Trophoblast cell (in vitro differentiated cells and primary cell): ENCODE results near the gene FAM72D.
"Not testable (repeated sequence)": the region's sequence is repeated elsewhere in the genome, so short reads cannot be mapped to it uniquely, and the experiment has no call there.

Experiments
- DNase-seq, 2 donors: peaks; one replicate each; pipeline ENCODE4 v3.0.0-alpha.2; 2016
- H2AFZ ChIP-seq: 2 replicates; pipeline ENCODE4 v1.6.1; 2013; ENCODE audit warnings: low read length, moderate library complexity, mild to moderate bottlenecking; ENCODE audit not compliant: insufficient read depth, poor library complexity
- H2AK5ac ChIP-seq: 2 replicates; pipeline ENCODE4 v1.6.1; 2013; ENCODE audit warnings: mild to moderate bottlenecking, low read length
- H2BK120ac ChIP-seq: 2 replicates; pipeline ENCODE4 v1.6.1; 2013; ENCODE audit warnings: low read length, mild to moderate bottlenecking, moderate library complexity; ENCODE audit not compliant: insufficient read depth, poor library complexity
- H2BK12ac ChIP-seq: 2 replicates; pipeline ENCODE4 v1.6.1; 2013; ENCODE audit warnings: mild to moderate bottlenecking, low read length, moderate library complexity
- H2BK5ac ChIP-seq: 2 replicates; pipeline ENCODE4 v1.6.1; 2013; ENCODE audit warnings: low read length, low read depth, moderate library complexity, mild to moderate bottlenecking; ENCODE audit not compliant: poor library complexity
- H3K14ac ChIP-seq: 2 replicates; pipeline ENCODE4 v1.6.1; 2013; ENCODE audit warnings: mild to moderate bottlenecking, low read length
- H3K18ac ChIP-seq: 2 replicates; pipeline ENCODE4 v1.6.1; 2013; ENCODE audit warnings: mild to moderate bottlenecking, low read length
- H3K23ac ChIP-seq: 2 replicates; pipeline ENCODE4 v1.6.1; 2013; ENCODE audit warnings: low read length
- H3K27ac ChIP-seq: 2 replicates; pipeline ENCODE4 v1.5.1; 2013; ENCODE audit warnings: low read depth, mild to moderate bottlenecking, inconsistent platforms, low read length, moderate library complexity
- H3K27me3 ChIP-seq: 2 replicates; pipeline ENCODE4 v1.6.1; 2013; ENCODE audit warnings: inconsistent platforms, mild to moderate bottlenecking, low read length, moderate library complexity; ENCODE audit not compliant: insufficient read depth
- H3K36me3 ChIP-seq, 2 experiments: 1 replicate in 1 of 2; 2 replicates in 1 of 2; pipeline ENCODE4 v1.6.1; 2013; ENCODE audit warnings: low read length in 2 of 2, mild to moderate bottlenecking in 2 of 2, moderate library complexity in 1 of 2; ENCODE audit not compliant: insufficient read depth in 2 of 2, control insufficient read depth in 1 of 2
- H3K4ac ChIP-seq: 2 replicates; pipeline ENCODE4 v1.6.1; 2013; ENCODE audit warnings: low read depth, mild to moderate bottlenecking, low read length, moderate library complexity
- H3K4me1 ChIP-seq, 2 experiments: 1 replicate in 1 of 2; 2 replicates in 1 of 2; pipeline ENCODE4 v1.6.1; 2013; ENCODE audit warnings: low read length in 2 of 2, mild to moderate bottlenecking in 2 of 2, moderate library complexity in 1 of 2; ENCODE audit not compliant: insufficient read depth in 2 of 2, control insufficient read depth in 1 of 2
- H3K4me2 ChIP-seq: 2 replicates; pipeline ENCODE4 v1.6.1; 2013; ENCODE audit warnings: inconsistent platforms, mild to moderate bottlenecking, low read length, moderate library complexity
- H3K4me3 ChIP-seq: 2 replicates; pipeline ENCODE4 v1.5.1; 2013; ENCODE audit warnings: mild to moderate bottlenecking, low read depth, low read length, inconsistent platforms
- H3K79me1 ChIP-seq: one replicate; pipeline ENCODE4 v1.6.1; 2013; ENCODE audit warnings: low read length
- H3K79me2 ChIP-seq: 2 replicates; pipeline ENCODE4 v1.6.1; 2013; ENCODE audit warnings: low read length, mild to moderate bottlenecking; ENCODE audit not compliant: control insufficient read depth, insufficient read depth, poor library complexity
- H3K9ac ChIP-seq: 2 replicates; pipeline ENCODE4 v1.6.1; 2013; ENCODE audit warnings: mild to moderate bottlenecking, low read length
- H3K9me3 ChIP-seq: 2 replicates; pipeline ENCODE4 v1.6.1; 2013; ENCODE audit warnings: low read depth, mild to moderate bottlenecking, control low read depth, inconsistent platforms, low read length; ENCODE audit not compliant: insufficient read depth
- H4K12ac ChIP-seq: 2 replicates; pipeline ENCODE4 v1.6.1; 2013; ENCODE audit warnings: low read depth, mild to moderate bottlenecking, low read length, moderate library complexity
- H4K8ac ChIP-seq: 2 replicates; pipeline ENCODE4 v1.6.1; 2013; ENCODE audit warnings: low read depth, mild to moderate bottlenecking, low read length, moderate library complexity
- H4K91ac ChIP-seq: one replicate; pipeline ENCODE4 v1.6.1; 2013; ENCODE audit warnings: low read depth, mild to moderate bottlenecking, low read length, moderate library complexity
- WGBS: extraction: QIAGEN DNeasy Blood & Tissue Kit; methylation state at CpG from one replicate; pipeline ENCODE4 v1.1.7; 2013; ENCODE audit warnings: missing lambda C conversion rate; ENCODE audit not compliant: insufficient read length, insufficient coverage; ENCODE audit errors: extremely low coverage; 5-methylcytosine and 5-hydroxymethylcytosine counted together

The FAM72D gene

DNA sequence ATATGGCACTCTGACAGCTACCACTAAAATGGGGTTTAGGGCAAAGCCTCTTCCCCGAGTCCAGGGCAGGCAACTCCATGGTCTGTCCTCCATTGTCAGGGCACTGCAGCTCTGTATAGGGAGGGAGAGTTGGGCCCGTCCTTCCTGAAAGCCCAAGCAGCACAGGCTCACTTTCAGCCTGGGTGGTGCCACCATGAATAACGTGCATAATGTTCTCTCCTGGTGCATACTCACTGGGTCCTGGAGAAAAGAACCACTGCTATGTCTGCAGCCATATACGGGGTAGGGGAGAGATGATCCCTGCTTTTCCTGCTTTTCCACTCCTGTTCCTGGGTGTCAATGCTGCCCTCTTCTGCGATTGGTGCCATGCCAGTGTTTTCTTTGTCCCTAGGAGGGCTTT lies 60.1 kb downstream of the FAM72D start:
- H3K9ac ChIP-seq, H4K91ac ChIP-seq, H3K4ac ChIP-seq, H3K23ac ChIP-seq, H4K8ac ChIP-seq, H3K18ac ChIP-seq, H3K9me3 ChIP-seq, H2BK120ac ChIP-seq, H3K14ac ChIP-seq, H2AFZ ChIP-seq, H3K4me3 ChIP-seq, H3K27ac ChIP-seq, H3K27me3 ChIP-seq, H3K79me2 ChIP-seq, H4K12ac ChIP-seq, H3K79me1 ChIP-seq, H2BK5ac ChIP-seq, H2BK12ac ChIP-seq, DNase-seq, H3K36me3 ChIP-seq, H3K4me1 ChIP-seq, H2AK5ac ChIP-seq: not testable (repeated sequence)
- peak overlapping the region; percentile 59 for H3K4me2 ChIP-seq
- WGBS: no CpG with 5 or more reads among the region's 5 CpGs

DNA sequence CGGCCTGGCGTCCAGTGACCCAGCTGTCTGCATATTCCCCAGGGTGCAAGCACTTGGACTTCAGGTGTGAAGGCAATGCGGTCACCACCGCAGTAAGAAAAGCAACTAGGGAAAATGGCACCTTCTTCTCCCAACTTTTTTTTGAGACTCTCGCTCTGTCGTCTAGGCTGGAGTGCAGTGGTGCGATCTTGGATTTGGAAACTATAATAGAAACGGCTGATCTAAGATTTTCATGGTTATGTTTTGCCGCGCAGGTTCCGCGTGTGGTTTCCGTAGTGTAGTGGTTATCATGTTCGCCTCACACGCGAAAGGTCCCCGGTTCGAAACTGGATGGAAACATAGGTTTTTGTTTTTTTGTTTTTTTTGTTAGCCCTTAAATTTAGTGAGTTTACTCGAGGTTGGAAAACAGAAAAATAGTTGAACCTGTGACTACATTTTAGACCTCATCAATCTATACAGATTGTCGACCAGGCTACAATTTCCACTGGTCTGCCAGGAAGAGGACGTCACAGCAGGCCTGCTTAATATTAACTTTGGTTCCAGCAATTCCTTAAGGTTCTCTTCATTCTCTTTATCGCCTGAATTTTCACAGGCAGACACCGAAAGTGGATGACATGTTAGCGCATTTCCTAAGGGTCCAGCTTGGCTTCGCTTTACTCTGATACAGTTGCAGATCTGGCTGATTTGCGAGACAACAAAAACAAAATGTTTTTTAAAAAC lies 61.3 kb downstream of the FAM72D start:
- peak; percentile 35 to 72 for DNase-seq
- H3K14ac ChIP-seq, H3K79me2 ChIP-seq, H3K4me1 ChIP-seq, H3K23ac ChIP-seq, H2BK5ac ChIP-seq, H4K91ac ChIP-seq, H3K4ac ChIP-seq, H3K9me3 ChIP-seq, H4K8ac ChIP-seq, H3K79me1 ChIP-seq, H3K27ac ChIP-seq, H3K9ac ChIP-seq, H3K18ac ChIP-seq, H4K12ac ChIP-seq, H3K27me3 ChIP-seq, H2BK12ac ChIP-seq, H2AK5ac ChIP-seq, H3K36me3 ChIP-seq, H2BK120ac ChIP-seq: not testable (repeated sequence)
- peak overlapping the region; percentile 59 for H3K4me3 ChIP-seq
- no CpG with 5 or more reads among the region's 26 CpGs for WGBS
- peak overlapping the region; percentile 62 for H3K4me2 ChIP-seq
- peak overlapping the region; percentile 25 for H2AFZ ChIP-seq

DNA sequence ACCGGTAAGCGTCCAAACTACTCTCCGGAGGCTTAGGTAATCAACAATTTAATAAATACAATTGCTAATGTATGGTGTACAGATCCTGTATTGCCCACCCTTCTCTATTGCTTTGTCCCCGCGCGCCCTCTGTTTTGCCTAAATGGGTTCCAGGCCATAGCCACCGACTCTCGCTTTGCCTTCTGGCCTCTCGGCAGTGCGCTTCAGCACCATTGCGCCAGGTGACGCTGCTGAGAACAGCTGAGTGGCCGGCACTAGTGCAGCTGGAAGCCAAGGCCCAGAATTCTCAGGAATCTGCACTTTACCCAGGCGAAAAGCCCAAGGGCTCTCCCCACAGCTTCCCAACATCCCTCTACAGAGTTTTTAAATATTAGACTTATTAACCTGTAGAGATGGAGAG lies 61.9 kb downstream of the FAM72D start:
- H3K23ac ChIP-seq, H2AFZ ChIP-seq, H4K91ac ChIP-seq, H3K14ac ChIP-seq, H3K4me2 ChIP-seq, H3K27me3 ChIP-seq, H4K12ac ChIP-seq, H3K18ac ChIP-seq, H3K4me1 ChIP-seq, H3K79me1 ChIP-seq, H3K36me3 ChIP-seq, H3K9me3 ChIP-seq, H4K8ac ChIP-seq, H2BK12ac ChIP-seq, H2AK5ac ChIP-seq, H2BK5ac ChIP-seq, H3K4ac ChIP-seq, H3K27ac ChIP-seq, H3K79me2 ChIP-seq, H3K9ac ChIP-seq, DNase-seq, H2BK120ac ChIP-seq, H3K4me3 ChIP-seq: not testable (repeated sequence)
- no CpG with 5 or more reads among the region's 14 CpGs for WGBS

DNA sequence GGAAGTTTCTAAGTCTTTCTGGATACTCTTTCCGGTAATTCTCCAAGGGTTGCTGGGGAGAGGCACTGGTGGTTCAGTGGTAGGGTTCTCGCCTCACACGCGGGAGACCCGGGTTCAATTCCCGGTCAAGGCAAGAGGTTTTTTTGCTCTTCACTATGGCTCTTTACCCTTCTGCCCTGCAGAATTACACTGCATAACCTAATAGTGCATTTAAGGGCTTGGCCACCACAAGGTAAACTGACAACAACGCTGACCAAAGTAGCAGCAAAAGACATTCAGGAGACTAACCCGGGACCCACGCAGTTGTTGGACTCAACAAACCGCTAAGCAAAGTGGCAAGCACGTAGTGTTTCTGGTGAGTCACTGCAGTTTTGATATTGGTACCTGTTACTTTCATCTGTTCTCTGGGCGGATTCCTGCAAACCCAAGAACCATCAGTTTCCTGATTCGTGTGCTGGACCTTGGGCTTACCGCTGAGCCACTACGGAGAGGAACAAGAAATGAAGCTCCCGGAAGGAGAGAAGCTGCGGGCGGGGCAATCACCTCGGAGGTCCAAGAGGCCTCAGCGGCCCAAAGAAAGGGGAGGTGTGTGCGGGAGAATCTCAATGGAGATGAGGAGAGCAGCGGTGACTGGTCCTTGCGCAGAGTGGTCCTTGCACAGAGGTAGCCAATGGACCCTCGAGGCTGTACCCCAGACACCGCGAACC lies 65.4 kb downstream of the FAM72D start:
- not testable (repeated sequence) for H3K23ac ChIP-seq, DNase-seq, H3K9ac ChIP-seq, H4K12ac ChIP-seq, H2BK120ac ChIP-seq, H4K91ac ChIP-seq, H2AK5ac ChIP-seq, H2BK5ac ChIP-seq, H2AFZ ChIP-seq, H3K9me3 ChIP-seq, H2BK12ac ChIP-seq, H3K79me1 ChIP-seq, H3K27ac ChIP-seq, H3K27me3 ChIP-seq, H3K4me1 ChIP-seq, H3K36me3 ChIP-seq, H3K4me2 ChIP-seq, H3K79me2 ChIP-seq, H3K4me3 ChIP-seq, H3K4ac ChIP-seq, H3K18ac ChIP-seq, H3K14ac ChIP-seq, H4K8ac ChIP-seq
- no CpG with 5 or more reads among the region's 26 CpGs for WGBS
